AG09309 (cell line): ENCODE data around the gene PRDM13.
A peak's percentile ranks its signal among the peaks of the same experiment; 100 is the strongest.
"Not testable (repeated sequence)": the region's sequence is repeated elsewhere in the genome, so short reads cannot be mapped to it uniquely, and the experiment has no call there.

ENCODE experiments used
- DNase-seq: peaks from one replicate; pipeline ENCODE4 v3.0.0-alpha.2; 2010; ENCODE audit warnings: low read depth
- H3K4me3 ChIP-seq: 2 replicates; pipeline ENCODE4 v1.5.1; 2011; ENCODE audit warnings: mild to moderate bottlenecking, low read depth, low read length, moderate library complexity; ENCODE audit not compliant: control insufficient read depth
- CTCF ChIP-seq: IDR thresholded peaks from 2 replicates; pipeline ENCODE4 v1.5.1; 2011; ENCODE audit warnings: mild to moderate bottlenecking, low read depth, low read length, inconsistent platforms; ENCODE audit not compliant: insufficient read depth, control insufficient read depth; ENCODE audit errors: missing control alignments

Gene PRDM13

DNA sequence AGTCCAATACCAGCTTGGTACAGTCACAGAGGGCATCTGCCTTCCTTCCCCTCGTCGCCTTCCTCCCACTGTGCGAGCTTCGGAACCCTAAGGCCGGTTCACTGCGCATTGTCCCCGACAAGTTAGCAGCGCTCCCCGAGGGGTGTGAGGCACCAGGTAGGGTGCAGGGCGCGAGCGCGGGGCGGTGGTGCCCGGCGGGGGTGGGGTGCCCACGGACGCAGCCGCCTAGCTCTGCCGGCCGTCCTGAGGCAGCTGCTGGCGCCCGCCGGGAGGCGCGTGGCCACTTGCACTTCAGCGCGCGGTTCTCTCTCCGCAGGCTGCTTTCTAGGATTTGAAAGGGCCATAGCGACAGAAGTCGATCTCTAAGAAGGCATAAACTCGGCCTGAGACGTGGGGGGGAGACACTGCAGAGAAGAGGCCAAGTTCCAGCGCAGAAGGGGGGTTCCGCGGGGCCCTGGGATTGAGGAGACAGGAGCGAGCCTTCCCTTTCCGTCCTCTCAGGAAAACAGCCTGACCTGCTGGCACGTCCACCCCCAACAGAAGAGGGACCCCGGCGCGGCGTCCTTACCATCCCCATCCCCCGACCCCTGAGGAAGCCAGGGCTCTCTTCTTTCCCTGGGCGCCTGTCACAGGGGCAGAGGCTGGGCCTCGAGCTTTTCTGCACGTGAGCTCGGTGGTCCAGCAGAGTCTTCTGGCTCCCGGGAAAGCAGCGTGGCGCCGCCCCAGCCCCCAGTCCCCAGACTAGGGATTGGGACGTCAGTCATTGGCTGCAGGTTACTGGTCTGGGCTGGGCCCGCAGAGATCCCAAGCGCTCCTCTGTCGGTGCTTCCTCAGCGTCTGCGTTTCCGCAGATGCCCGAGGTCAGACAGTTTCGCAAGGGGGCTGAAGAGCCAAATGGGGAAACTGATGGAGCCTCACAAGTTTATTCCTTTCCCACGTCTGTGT, 15.6 kb upstream of the PRDM13 start:
- no peak overlapping the region for H3K4me3 ChIP-seq
- no peak for TF ChIP-seq CTCF
- DNase-seq: no peak

DNA sequence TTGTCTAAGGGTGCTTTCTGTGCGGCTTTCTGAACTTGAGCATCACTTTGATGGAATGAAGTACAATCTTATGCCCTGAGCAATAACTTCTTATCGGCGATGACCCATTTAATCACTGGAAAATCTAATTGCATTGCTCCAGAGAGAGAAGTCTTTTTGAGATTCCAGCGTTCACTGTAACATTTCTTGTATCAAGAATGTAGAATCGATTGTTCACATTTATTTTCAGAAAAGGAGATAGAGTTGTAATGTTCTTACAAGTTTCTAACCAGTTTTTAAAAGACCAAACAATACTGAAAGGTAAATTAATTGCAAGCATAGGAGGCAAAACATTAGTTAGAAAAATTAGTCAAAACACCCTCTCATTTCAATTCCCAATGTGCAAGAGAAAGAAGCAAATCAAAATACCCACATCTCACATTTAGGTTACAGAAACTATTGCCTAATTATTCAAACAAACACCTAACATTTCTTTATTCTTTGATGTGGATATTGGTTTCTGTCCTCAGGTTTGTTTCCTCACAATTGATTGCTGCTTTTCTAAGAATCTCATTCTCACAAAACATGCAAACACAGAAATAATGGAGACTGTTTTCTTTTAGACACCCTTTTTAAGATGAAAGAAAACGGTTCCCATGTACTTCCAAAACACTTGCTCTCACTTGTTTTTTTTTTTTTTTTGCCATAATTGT, 14.8 kb upstream of the PRDM13 start:
- no peak overlapping the region for H3K4me3 ChIP-seq
- no peak for TF ChIP-seq CTCF
- no peak for DNase-seq

- DNase-seq: peak; percentile 62
- H3K4me3 ChIP-seq: no peak overlapping the region
- TF ChIP-seq CTCF: no peak
Observed at GRCh38 chr6:99592900-99593299, 13.7 kb upstream of the PRDM13 start.

DNA sequence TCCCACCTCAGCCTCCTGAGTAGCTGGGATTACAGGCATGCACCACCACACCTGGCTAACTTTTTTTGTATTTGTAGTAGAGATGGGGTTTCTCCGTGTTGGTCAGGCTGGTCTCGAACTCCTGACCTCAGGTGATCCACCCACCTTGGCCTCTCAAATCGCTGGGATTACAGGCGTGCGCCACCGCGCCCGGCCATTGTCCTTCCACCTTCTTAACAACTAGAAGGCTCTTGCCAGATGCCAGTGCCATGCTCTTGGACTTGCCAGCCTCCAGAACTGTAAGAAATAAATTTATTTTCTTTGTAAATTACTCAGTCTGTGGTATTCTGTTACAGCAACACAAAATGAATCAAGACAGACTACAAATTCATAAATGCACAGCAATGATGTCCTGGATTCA, 11.9 kb upstream of the PRDM13 start:
- not testable (repeated sequence) for H3K4me3 ChIP-seq, DNase-seq

GRCh38 chr6:99602520-99603420, 3.9 kb upstream of the PRDM13 start:
- TF ChIP-seq CTCF: no peak

DNA sequence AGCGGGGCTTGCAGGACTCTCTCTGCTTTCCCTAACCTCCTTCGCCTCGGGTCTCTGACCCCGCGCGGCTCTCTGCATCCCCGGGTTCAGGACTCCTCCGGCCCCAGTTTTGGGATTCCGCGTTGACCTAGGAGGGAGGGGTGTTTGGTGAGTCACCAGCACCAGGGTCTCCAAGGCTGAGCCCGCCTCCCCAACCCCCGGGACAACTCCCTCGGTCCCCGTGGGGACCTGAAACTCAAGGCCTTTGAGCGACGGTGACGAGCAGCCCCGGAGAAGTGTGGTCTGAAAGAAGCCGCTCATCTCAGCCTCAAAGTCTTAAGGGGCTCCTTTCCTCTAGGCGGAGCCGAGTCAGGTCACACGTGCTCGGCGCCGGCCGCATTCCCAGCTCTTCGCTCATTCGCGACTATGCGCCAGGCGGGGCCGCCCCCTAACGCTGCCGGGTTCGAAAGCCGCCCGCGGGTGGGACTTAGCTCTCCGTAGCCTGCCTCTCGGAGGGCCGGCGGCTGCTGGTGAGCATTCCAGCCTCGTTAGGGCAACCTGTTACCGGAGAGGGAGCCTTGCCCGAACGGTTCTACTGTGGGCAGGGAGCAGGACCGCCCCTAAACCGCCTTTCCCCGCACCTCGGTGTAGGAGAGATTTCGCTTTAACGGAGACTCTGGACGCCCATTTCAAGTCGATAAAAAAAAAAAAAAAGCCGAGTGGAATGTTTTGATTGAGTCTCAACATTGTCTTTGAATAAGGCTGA, 3.0 kb upstream of the PRDM13 start:
- DNase-seq: no peak
- H3K4me3 ChIP-seq: peak overlapping the region; percentile 34
- no peak for TF ChIP-seq CTCF

More at GRCh38 chr6:99602520-99603420, 3.9 kb upstream of the PRDM13 start:
- peak overlapping the region; percentile 20; the same call in 1 of the 2 replicates for H3K4me3 ChIP-seq
- DNase-seq: no peak
